ENCODE results near the gene FOXK2. TPM values are rescaled to one million over a fixed set of nuclear protein-coding genes. Genes with fewer than 3 reads are reported as not detected.

FOXK2 gene
- total and polyA plus RNA-seq, 2 experiments from 2014 or later = 5.6 to 43.0 TPM

GRCh38 chr17:82603981-82604448 lies 84.5 kb downstream of the FOXK2 start:
- Histone ChIP-seq H4K20me1 (ENCODE audit: insufficient read depth) (no peaks in the 10 kb centered on the region), H3K4me1 (ENCODE audit: insufficient read depth) (0 out of 2 replicates have a peak, but pooled peaks cover 3% of the 10 kb centered on the region), H3K36me3 (ENCODE audit: low read depth) (peaks cover 56% of the 10 kb centered on the region), H3K9me3 (ENCODE audit: low read depth) (no peaks in the 10 kb centered on the region), H3K4me3 (no peak overlapping the region), H3K9ac (no peak overlapping the region), H3K27me3 (replicated peaks; ENCODE audit: insufficient read depth) (no peaks in the 10 kb centered on the region), H3K79me2 (ENCODE audit: insufficient read depth) (peaks cover 42% of the 10 kb centered on the region), H3F3A (ENCODE audit: insufficient read depth) (peaks cover 14% of the 10 kb centered on the region), H3K9me2 (ENCODE audit: insufficient read depth) (no peaks in the 10 kb centered on the region), H2AFZ (no peak overlapping the region), H3K4me2 (ENCODE audit: unreplicated experiment) (no peak overlapping the region), H3K27ac (no peak overlapping the region)
- TF ChIP-seq EZH2phosphoT487 (IDR thresholded peaks at IDR 0.05; ENCODE audit: insufficient read depth, low read depth) = no peak
- no peak for TF ChIP-seq EZH2 (IDR thresholded peaks at IDR 0.05; ENCODE audit: insufficient read depth, poor library complexity, severe bottlenecking)
- WGBS, 2 experiments (ENCODE audit: low coverage in 1 of 2, low lambda C conversion rate in 2 of 2, missing lambda C conversion rate in 2 of 2) = 88 to 90% methylated on average over 18 of the region's 18 CpGs
- no peak for DNase-seq
- in situ Hi-C loops (cut with MboI) = no loop called here

- H3K9me3 ChIP-seq (ENCODE audit: low read depth) = no peaks in the 10 kb centered on the region
- H3K9me2 ChIP-seq (ENCODE audit: insufficient read depth) = no peaks in the 10 kb centered on the region
- H3K27ac ChIP-seq = no peak overlapping the region
- DNase-seq = no peak
- H3K36me3 ChIP-seq (ENCODE audit: low read depth) = peaks cover 55% of the 10 kb centered on the region
- no peak for TF ChIP-seq EZH2 (IDR thresholded peaks at IDR 0.05; ENCODE audit: insufficient read depth, poor library complexity, severe bottlenecking)
- TF ChIP-seq EZH2phosphoT487 (IDR thresholded peaks at IDR 0.05; ENCODE audit: insufficient read depth, low read depth) = no peak
- no peak overlapping the region for H3K4me3 ChIP-seq
- in situ Hi-C loops (cut with MboI) = no loop called here
- WGBS, 2 experiments (ENCODE audit: low coverage in 1 of 2, low lambda C conversion rate in 2 of 2, missing lambda C conversion rate in 2 of 2) = 88 to 89% methylated on average over 7 of the region's 7 CpGs
- H2AFZ ChIP-seq = no peak overlapping the region
- no peak overlapping the region for H3K9ac ChIP-seq
- peaks cover 19% of the 10 kb centered on the region for H3F3A ChIP-seq (ENCODE audit: insufficient read depth)
- H3K4me1 ChIP-seq (ENCODE audit: insufficient read depth) = 0 out of 2 replicates have a peak, but pooled peaks cover 3% of the 10 kb centered on the region
- H3K4me2 ChIP-seq (ENCODE audit: unreplicated experiment) = no peak overlapping the region
- peaks cover 37% of the 10 kb centered on the region for H3K79me2 ChIP-seq (ENCODE audit: insufficient read depth)
- no peaks in the 10 kb centered on the region for H4K20me1 ChIP-seq (ENCODE audit: insufficient read depth)
- H3K27me3 ChIP-seq (replicated peaks; ENCODE audit: insufficient read depth) = no peaks in the 10 kb centered on the region
Observed at GRCh38 chr17:82604532-82604931, 85.0 kb downstream of the FOXK2 start.

GRCh38 chr17:82605939-82606600 lies 86.5 kb downstream of the FOXK2 start:
- peaks cover 25% of the 10 kb centered on the region for H3F3A ChIP-seq (ENCODE audit: insufficient read depth)
- no peaks in the 10 kb centered on the region for H4K20me1 ChIP-seq (ENCODE audit: insufficient read depth)
- no peaks in the 10 kb centered on the region for H3K9me2 ChIP-seq (ENCODE audit: insufficient read depth)
- H3K4me2 ChIP-seq (ENCODE audit: unreplicated experiment) = no peak overlapping the region
- DNase-seq = no peak
- H3K27ac ChIP-seq = no peak overlapping the region
- no peak overlapping the region for H3K9ac ChIP-seq
- no peak overlapping the region for H2AFZ ChIP-seq
- TF ChIP-seq EZH2phosphoT487 (IDR thresholded peaks at IDR 0.05; ENCODE audit: insufficient read depth, low read depth) (no peak), EZH2 (IDR thresholded peaks at IDR 0.05; ENCODE audit: insufficient read depth, poor library complexity, severe bottlenecking) (no peak)
- H3K27me3 ChIP-seq (replicated peaks; ENCODE audit: insufficient read depth) = no peaks in the 10 kb centered on the region
- H3K36me3 ChIP-seq (ENCODE audit: low read depth) = peaks cover 41% of the 10 kb centered on the region
- in situ Hi-C loops (cut with MboI) = no loop called here
- 0 out of 2 replicates have a peak, but pooled peaks cover 3% of the 10 kb centered on the region for H3K4me1 ChIP-seq (ENCODE audit: insufficient read depth)
- H3K9me3 ChIP-seq (ENCODE audit: low read depth) = no peaks in the 10 kb centered on the region
- H3K79me2 ChIP-seq (ENCODE audit: insufficient read depth) = peaks cover 25% of the 10 kb centered on the region; the same call in 1 of the 2 replicates
- 83 to 87% methylated on average over 16 of the region's 16 CpGs for WGBS, 2 experiments (ENCODE audit: low coverage in 1 of 2, low lambda C conversion rate in 2 of 2, missing lambda C conversion rate in 2 of 2)
- no peak overlapping the region for H3K4me3 ChIP-seq

GRCh38 chr17:82608816-82609215 lies 89.3 kb downstream of the FOXK2 start:
- H3K4me3 ChIP-seq = no peak overlapping the region

More at GRCh38 chr17:82608816-82609215, 89.3 kb downstream of the FOXK2 start:
- H2AFZ ChIP-seq = no peak overlapping the region
- TF ChIP-seq EZH2phosphoT487 (IDR thresholded peaks at IDR 0.05; ENCODE audit: insufficient read depth, low read depth) (no peak), EZH2 (IDR thresholded peaks at IDR 0.05; ENCODE audit: insufficient read depth, poor library complexity, severe bottlenecking) (no peak)
- no peak for DNase-seq
- no peaks in the 10 kb centered on the region for H4K20me1 ChIP-seq (ENCODE audit: insufficient read depth)
- H3K4me1 ChIP-seq (ENCODE audit: insufficient read depth) = 0 out of 2 replicates have a peak, but pooled peaks cover 7% of the 10 kb centered on the region
- in situ Hi-C loops (cut with MboI) = no loop called here
- H3K9me3 ChIP-seq (ENCODE audit: low read depth) = no peaks in the 10 kb centered on the region
- H3K36me3 ChIP-seq (ENCODE audit: low read depth) = peaks cover 22% of the 10 kb centered on the region
- H3K27me3 ChIP-seq (replicated peaks; ENCODE audit: insufficient read depth) = no peaks in the 10 kb centered on the region
- no peak overlapping the region for H3K9ac ChIP-seq
- H3F3A ChIP-seq (ENCODE audit: insufficient read depth) = peaks cover 29% of the 10 kb centered on the region
- peaks cover 11% of the 10 kb centered on the region; the same call in 1 of the 2 replicates for H3K79me2 ChIP-seq (ENCODE audit: insufficient read depth)
- WGBS, 2 experiments (ENCODE audit: low coverage in 1 of 2, low lambda C conversion rate in 2 of 2, missing lambda C conversion rate in 2 of 2) = 79 to 80% methylated on average over 5 of the region's 5 CpGs
- no peaks in the 10 kb centered on the region for H3K9me2 ChIP-seq (ENCODE audit: insufficient read depth)
- H3K27ac ChIP-seq = no peak overlapping the region
- no peak overlapping the region for H3K4me2 ChIP-seq (ENCODE audit: unreplicated experiment)

Data from GM23248 (cell line).